LNCaP clone FGC (cell line): ENCODE data around the gene ABCC5.

Source experiments
- DNase-seq: peaks from one replicate; pipeline ENCODE4 v3.0.0-alpha.2; 2011; ENCODE audit warnings: low read depth
- H3K4me3 ChIP-seq: 2 replicates; pipeline ENCODE4 v1.5.1; 2011; ENCODE audit warnings: mild to moderate bottlenecking, low read depth, low read length, control low read depth
- CTCF ChIP-seq: IDR thresholded peaks from 2 replicates; pipeline ENCODE4 v1.5.1; 2012; ENCODE audit warnings: mild to moderate bottlenecking; ENCODE audit not compliant: control insufficient read depth, insufficient read depth; ENCODE audit errors: extremely low read depth

Gene ABCC5

GRCh38 chr3:184017672-184018423 lies at the start of gene ABCC5:
ABCC5 (minus strand) TSS chr3:184017884; CDS start chr3:184014392, 3,492 bp downstream.
- H3K4me3 ChIP-seq: peak within 1 kb of the TSS; percentile 88
- peak; percentile 69 for DNase-seq
- TF ChIP-seq CTCF: no peak

DNA sequence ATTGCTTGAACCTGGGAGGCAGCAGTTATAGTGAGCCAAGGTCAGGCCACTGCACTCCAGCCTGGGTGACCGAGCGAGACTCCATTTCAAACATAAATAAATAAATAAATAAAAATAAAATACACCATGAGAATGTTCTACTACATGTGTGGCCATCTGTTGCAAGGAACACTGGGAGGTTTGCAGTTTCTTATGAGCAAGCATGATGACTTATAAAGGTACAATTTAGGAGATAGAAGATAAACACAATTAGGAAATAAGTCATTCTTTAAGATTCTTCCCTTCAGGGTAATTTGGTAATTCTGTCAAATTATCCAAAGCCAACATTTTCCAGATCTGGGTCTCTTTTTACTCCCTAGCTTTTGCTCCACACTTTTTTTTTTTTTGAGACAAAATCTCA lies 48.5 kb upstream of the ABCC5 start:
- no peak for TF ChIP-seq CTCF
- no peak for DNase-seq
- no peak overlapping the region for H3K4me3 ChIP-seq

DNA sequence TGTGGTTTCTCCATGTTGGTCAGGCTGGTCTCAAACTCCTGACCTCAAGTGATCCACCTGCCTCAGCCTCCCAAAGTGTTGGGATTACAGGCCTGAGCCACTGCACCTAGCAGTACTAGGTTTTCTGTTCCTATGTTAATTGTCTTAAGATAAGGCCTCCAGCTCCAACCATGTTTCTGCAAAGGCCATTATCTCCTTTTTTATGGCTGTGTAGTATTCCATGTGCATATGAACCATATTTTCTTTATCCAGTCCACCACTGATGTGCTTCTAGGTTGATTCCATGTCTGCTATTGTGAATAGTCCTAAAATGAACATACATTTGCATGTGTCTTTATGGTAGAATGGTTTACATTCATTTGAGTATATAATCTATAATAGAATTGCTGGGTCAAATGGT lies 45.0 kb upstream of the ABCC5 start:
- TF ChIP-seq CTCF: no peak
- no peak for DNase-seq
- H3K4me3 ChIP-seq: no peak overlapping the region

DNA sequence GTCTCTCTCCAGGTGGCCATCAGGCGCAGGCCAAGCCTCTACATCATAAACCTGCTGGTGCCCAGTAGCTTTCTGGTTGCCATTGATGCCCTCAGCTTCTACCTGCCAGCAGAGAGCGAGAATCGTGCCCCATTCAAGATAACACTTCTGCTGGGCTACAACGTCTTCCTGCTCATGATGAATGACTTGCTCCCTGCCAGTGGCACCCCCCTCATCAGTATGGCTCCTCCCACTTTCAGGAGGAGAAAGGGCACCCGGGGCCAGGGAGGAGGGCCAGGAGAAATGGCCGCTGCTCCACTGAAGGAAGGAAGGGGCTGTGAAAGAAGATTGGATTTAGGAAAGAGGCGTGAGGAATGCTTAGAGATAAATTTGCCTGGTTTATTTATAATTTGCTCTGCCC lies 41.7 kb upstream of the ABCC5 start:
- TF ChIP-seq CTCF: no peak
- H3K4me3 ChIP-seq: no peak overlapping the region
- no peak for DNase-seq

- H3K4me3 ChIP-seq: no peak overlapping the region
- TF ChIP-seq CTCF: no peak
- DNase-seq: no peak
Measured at GRCh38 chr3:184058029-184058428, 40.3 kb upstream of the ABCC5 start.

DNA sequence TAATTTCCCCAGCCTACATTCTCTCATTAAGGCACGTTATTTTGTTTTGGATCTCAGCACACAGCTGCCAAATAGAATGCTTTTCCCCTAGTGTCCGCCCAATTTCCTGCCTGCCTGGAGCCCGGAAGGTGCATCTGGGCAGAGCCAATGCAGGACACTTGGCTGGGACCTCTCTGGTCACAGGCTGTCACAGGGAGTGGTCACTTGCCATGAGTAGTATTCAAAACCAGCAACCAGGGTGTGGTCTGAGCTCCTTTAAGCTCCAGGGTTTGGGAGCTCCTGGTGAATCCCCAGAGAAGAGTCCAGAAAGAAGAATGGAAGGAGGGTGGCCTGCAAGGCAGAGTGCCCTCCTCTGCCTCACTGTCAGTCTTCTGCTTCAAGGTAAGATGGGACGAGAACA lies 35.1 kb upstream of the ABCC5 start, which contains the start of gene HTR3C:
Gene HTR3C, plus strand, starts transcription at position 281 of the 400 bp plus-strand sequence. Its CDS starts 34 bp downstream, at position 315.
- no peak for DNase-seq
- no peak within 1 kb of the TSS for H3K4me3 ChIP-seq
- no peak for TF ChIP-seq CTCF
